ENCODE data around the gene APOBEC3H. TPM values are rescaled to one million over a fixed set of nuclear protein-coding genes. Genes with fewer than 3 reads are reported as not detected.

Gene APOBEC3H
- total RNA-seq, 1 experiment from 2014 or later, result 2.5 TPM

- Histone ChIP-seq H2AFZ (no peak overlapping the region), H3K27ac (no peak overlapping the region), H3K36me3 (ENCODE audit: low read depth) (no peaks in the 10 kb centered on the region), H3K79me2 (ENCODE audit: low read depth) (no peaks in the 10 kb centered on the region), H3F3A (ENCODE audit: insufficient read depth, low read depth) (0 out of 2 replicates have a peak, but pooled peaks cover 3% of the 10 kb centered on the region), H3K4me3 (no peak overlapping the region), H3K9me3 (ENCODE audit: insufficient read depth, low read depth) (no peaks in the 10 kb centered on the region), H4K20me1 (ENCODE audit: insufficient read depth) (no peaks in the 10 kb centered on the region), H3K4me1 (replicated peaks; ENCODE audit: insufficient read depth) (peaks cover 7% of the 10 kb centered on the region), H3K27me3 (ENCODE audit: insufficient read depth, low read depth) (no peaks in the 10 kb centered on the region), H3K9me2 (ENCODE audit: insufficient read depth) (no peaks in the 10 kb centered on the region), H3K4me2 (no peak overlapping the region)
- DNase-seq, result no peak
- TF ChIP-seq CTCF (conservative IDR thresholded peaks at IDR 0.05), result no peak
- TF ChIP-seq EZH2 (IDR thresholded peaks at IDR 0.05; ENCODE audit: low read depth), result no peak
- intact Hi-C loops (cut with micrococcal nuclease; ENCODE audit: unreplicated experiment), result no loop called here
- ChIA-PET CTCF (no interaction called here), POLR2A (ENCODE audit: unreplicated experiment) (no interaction called here)
- no TSS peak for BruUV-seq (replicated peaks)
These were observed 31.5 kb downstream of the APOBEC3H start for GRCh38 chr22:39128508-39128907.

DNA sequence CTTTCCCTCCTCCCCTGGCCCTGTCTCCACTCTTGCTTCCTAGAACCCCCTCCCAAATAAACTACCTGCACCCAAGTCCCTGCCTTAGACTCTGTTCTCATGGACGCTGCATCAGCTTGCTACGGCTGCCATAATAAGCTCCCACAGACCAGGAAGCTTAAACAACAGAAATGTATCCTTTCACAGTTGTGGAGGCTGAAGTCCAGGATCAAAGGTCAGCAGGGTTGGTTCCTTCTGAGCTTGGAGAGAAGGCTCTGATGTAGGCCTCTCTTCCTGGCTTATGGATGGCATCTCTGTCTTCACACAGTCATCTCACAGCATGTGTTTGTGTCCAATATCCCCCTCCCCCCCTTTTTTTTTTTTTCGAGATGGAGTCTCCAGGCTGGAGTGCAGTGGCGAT lies 32.0 kb downstream of the APOBEC3H start:
- TF ChIP-seq EZH2 (IDR thresholded peaks at IDR 0.05; ENCODE audit: low read depth), result no peak
- TF ChIP-seq CTCF (conservative IDR thresholded peaks at IDR 0.05), result no peak
- intact Hi-C loops (cut with micrococcal nuclease; ENCODE audit: unreplicated experiment), result no loop called here

GRCh38 chr22:39129746-39130145 lies 32.7 kb downstream of the APOBEC3H start:
- Histone ChIP-seq H3K4me3 (no peak overlapping the region), H3K9me2 (ENCODE audit: insufficient read depth) (no peaks in the 10 kb centered on the region), H3K36me3 (ENCODE audit: low read depth) (no peaks in the 10 kb centered on the region), H3K27me3 (ENCODE audit: insufficient read depth, low read depth) (no peaks in the 10 kb centered on the region), H2AFZ (no peak overlapping the region), H3K9me3 (ENCODE audit: insufficient read depth, low read depth) (no peaks in the 10 kb centered on the region), H3K79me2 (ENCODE audit: low read depth) (no peaks in the 10 kb centered on the region), H4K20me1 (ENCODE audit: insufficient read depth) (no peaks in the 10 kb centered on the region), H3K4me2 (no peak overlapping the region), H3K4me1 (replicated peaks; ENCODE audit: insufficient read depth) (peaks cover 7% of the 10 kb centered on the region), H3K27ac (no peak overlapping the region), H3F3A (ENCODE audit: insufficient read depth, low read depth) (no peaks in the 10 kb centered on the region)
- CTCF ChIA-PET, result interaction anchor here (0.7 kb wide), 1 partner anchor 399 kb away, joined by 4 read pairs; no protein-coding TSS in a partner anchor
- POLR2A ChIA-PET (ENCODE audit: unreplicated experiment), result no interaction called here
- no TSS peak for BruUV-seq (replicated peaks)
- intact Hi-C loops (cut with micrococcal nuclease; ENCODE audit: unreplicated experiment), result loop anchor here (10.0 kb wide), 1 partner anchor 1075 kb away; the partner anchor contains the start of gene PICK1
- DNase-seq, result no peak
- TF ChIP-seq EZH2 (IDR thresholded peaks at IDR 0.05; ENCODE audit: low read depth) (no peak), CTCF (conservative IDR thresholded peaks at IDR 0.05) (no peak)

More for the DNA sequence above, 32.0 kb downstream of the APOBEC3H start:
- Histone ChIP-seq H3K27ac (no peak overlapping the region), H3K9me2 (ENCODE audit: insufficient read depth) (no peaks in the 10 kb centered on the region), H2AFZ (no peak overlapping the region), H3F3A (ENCODE audit: insufficient read depth, low read depth) (0 out of 2 replicates have a peak, but pooled peaks cover 3% of the 10 kb centered on the region), H3K79me2 (ENCODE audit: low read depth) (no peaks in the 10 kb centered on the region), H4K20me1 (ENCODE audit: insufficient read depth) (no peaks in the 10 kb centered on the region), H3K4me3 (no peak overlapping the region), H3K4me2 (no peak overlapping the region), H3K9me3 (ENCODE audit: insufficient read depth, low read depth) (no peaks in the 10 kb centered on the region), H3K4me1 (replicated peaks; ENCODE audit: insufficient read depth) (peaks cover 7% of the 10 kb centered on the region), H3K36me3 (ENCODE audit: low read depth) (no peaks in the 10 kb centered on the region), H3K27me3 (ENCODE audit: insufficient read depth, low read depth) (no peaks in the 10 kb centered on the region)
- no peak for DNase-seq
- CTCF ChIA-PET, result interaction anchor here (0.7 kb wide), 1 partner anchor 23 kb away, joined by 7 read pairs; no protein-coding TSS in a partner anchor
- POLR2A ChIA-PET (ENCODE audit: unreplicated experiment), result no interaction called here
- BruUV-seq (replicated peaks), result no TSS peak
